GM12878 (cell line): ENCODE measurements around the gene PHACTR1.

ENCODE experiments used
- FOXM1 ChIP-seq: IDR thresholded peaks from 2 replicates; pipeline ENCODE4 v1.6.1; 2012; ENCODE audit warnings: low read depth, mild to moderate bottlenecking, inconsistent platforms, low read length, moderate library complexity
- RFX5 ChIP-seq: IDR thresholded peaks from 2 replicates; pipeline ENCODE4 v1.6.1; 2011; ENCODE audit warnings: low read depth, low read length, improper control_type of control experiment
- USF2 ChIP-seq: IDR thresholded peaks from 2 replicates; pipeline ENCODE4 v1.6.1; 2011; ENCODE audit warnings: low read depth, low read length, improper control_type of control experiment, borderline replicate concordance

- no peak for TF ChIP-seq FOXM1
- no peak for TF ChIP-seq RFX5
- no peak for TF ChIP-seq USF2
Observed at GRCh38 chr6:13113376-13113775, 396.8 kb downstream of the PHACTR1 start.
